OCI-LY1 (cell line): ENCODE data around the gene C17orf67.

Experiments
- EZH2 ChIP-seq: fragments of 200-600 bp; sonication (generic), shearing (Covaris generic); IDR thresholded peaks from 2 replicates; pipeline ENCODE4 v1.8.0; 2017; ENCODE audit warnings: borderline replicate concordance, mixed run types, mild to moderate bottlenecking, antibody characterized with exemption, low read length, moderate library complexity, mixed read lengths
- TF ChIP-seq, protein P1 (sequence below): fragments of 200-600 bp; sonication (generic), shearing (Covaris generic); IDR thresholded peaks from 2 replicates; pipeline ENCODE4 v1.5.1; 2017; ENCODE audit warnings: mild to moderate bottlenecking, antibody characterized with exemption, low read length, moderate library complexity, mixed read lengths

GRCh38 chr17:56809106-56809819 is 24.5 kb downstream of the C17orf67 start:
- TF ChIP-seq, protein P1, sequence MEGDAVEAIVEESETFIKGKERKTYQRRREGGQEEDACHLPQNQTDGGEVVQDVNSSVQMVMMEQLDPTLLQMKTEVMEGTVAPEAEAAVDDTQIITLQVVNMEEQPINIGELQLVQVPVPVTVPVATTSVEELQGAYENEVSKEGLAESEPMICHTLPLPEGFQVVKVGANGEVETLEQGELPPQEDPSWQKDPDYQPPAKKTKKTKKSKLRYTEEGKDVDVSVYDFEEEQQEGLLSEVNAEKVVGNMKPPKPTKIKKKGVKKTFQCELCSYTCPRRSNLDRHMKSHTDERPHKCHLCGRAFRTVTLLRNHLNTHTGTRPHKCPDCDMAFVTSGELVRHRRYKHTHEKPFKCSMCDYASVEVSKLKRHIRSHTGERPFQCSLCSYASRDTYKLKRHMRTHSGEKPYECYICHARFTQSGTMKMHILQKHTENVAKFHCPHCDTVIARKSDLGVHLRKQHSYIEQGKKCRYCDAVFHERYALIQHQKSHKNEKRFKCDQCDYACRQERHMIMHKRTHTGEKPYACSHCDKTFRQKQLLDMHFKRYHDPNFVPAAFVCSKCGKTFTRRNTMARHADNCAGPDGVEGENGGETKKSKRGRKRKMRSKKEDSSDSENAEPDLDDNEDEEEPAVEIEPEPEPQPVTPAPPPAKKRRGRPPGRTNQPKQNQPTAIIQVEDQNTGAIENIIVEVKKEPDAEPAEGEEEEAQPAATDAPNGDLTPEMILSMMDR, result no peak
- TF ChIP-seq EZH2, result no peak
